ENCODE results near the gene FAM181A.

FAM181A gene

DNA sequence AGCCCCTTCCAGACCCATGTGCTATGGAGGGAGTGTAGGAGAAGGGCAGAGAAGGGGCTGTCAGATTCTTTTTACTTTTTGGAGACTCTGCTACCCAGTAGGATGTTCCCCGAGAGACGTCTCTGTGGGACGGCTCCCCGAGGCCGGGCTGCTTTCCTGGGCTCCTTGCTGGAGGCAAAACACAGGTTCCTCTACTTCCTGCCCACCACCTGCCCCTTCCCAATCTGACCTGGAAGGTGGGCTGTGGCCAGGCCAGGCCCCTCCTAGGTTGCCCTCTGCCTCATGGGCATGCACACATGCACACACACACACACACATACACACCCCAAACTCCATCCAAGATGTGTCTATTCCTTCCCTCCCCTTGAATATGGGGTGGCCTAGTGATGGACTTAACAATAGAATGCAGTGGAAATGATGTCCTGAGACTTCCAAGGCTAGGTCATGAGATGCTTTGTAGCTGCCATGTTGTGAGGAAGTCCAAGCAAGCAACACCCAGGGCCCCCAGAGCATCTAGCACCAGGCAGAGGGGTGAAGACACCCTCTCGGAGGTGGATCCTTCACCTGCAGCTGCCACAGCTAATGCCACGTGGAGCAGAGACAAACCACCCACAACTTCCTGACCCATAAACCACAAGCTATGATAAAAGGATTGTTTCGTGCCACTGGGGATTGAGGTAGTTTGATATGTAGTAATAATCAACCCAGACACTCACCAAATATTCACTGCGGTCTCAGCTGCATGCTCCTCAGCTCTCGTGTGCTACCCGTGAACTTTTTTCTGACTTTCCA, 50.8 kb downstream of the FAM181A start:
- Histone ChIP-seq H3K4me3 (ENCODE audit: low read depth in 1 of 2, low read length in 2 of 2) (no peak overlapping the region), H3K36me3 (ENCODE audit: insufficient read depth, low read length) (no peaks in the 10 kb centered on the region), H3K79me2 (ENCODE audit: insufficient read depth, low read length) (no peaks in the 10 kb centered on the region), H3K9me3 (ENCODE audit: insufficient read depth, low read length, severe bottlenecking) (peaks cover 14% of the 10 kb centered on the region), H3K4me1 (ENCODE audit: insufficient read depth, low read length) (peaks cover 4% of the 10 kb centered on the region; the same call in 1 of the 2 replicates), H3K27ac (ENCODE audit: low read length) (no peak overlapping the region), H3K9ac (ENCODE audit: low read depth, low read length) (no peak overlapping the region), H3K4me2 (ENCODE audit: insufficient read depth, low read length) (no peak overlapping the region), H2AFZ (ENCODE audit: low read depth, low read length) (no peak overlapping the region), H4K20me1 (ENCODE audit: insufficient read depth, low read length) (no peaks in the 10 kb centered on the region), H3K27me3 (ENCODE audit: insufficient read depth, low read length, poor library complexity) (peaks cover 14% of the 10 kb centered on the region)
- TF ChIP-seq, protein P1, sequence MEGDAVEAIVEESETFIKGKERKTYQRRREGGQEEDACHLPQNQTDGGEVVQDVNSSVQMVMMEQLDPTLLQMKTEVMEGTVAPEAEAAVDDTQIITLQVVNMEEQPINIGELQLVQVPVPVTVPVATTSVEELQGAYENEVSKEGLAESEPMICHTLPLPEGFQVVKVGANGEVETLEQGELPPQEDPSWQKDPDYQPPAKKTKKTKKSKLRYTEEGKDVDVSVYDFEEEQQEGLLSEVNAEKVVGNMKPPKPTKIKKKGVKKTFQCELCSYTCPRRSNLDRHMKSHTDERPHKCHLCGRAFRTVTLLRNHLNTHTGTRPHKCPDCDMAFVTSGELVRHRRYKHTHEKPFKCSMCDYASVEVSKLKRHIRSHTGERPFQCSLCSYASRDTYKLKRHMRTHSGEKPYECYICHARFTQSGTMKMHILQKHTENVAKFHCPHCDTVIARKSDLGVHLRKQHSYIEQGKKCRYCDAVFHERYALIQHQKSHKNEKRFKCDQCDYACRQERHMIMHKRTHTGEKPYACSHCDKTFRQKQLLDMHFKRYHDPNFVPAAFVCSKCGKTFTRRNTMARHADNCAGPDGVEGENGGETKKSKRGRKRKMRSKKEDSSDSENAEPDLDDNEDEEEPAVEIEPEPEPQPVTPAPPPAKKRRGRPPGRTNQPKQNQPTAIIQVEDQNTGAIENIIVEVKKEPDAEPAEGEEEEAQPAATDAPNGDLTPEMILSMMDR (IDR thresholded peaks at IDR 0.05; ENCODE audit: borderline replicate concordance, extremely low read depth, low read length, poor library complexity, severe bottlenecking) = no peak
- no peak for TF ChIP-seq EZH2 (IDR thresholded peaks at IDR 0.05; ENCODE audit: borderline replicate concordance, low read depth, low read length, severe bottlenecking)
- DNase-seq (peak; percentile 68), ATAC-seq (ENCODE audit: insufficient read depth, low read depth) (peak; percentile 93)

DNA sequence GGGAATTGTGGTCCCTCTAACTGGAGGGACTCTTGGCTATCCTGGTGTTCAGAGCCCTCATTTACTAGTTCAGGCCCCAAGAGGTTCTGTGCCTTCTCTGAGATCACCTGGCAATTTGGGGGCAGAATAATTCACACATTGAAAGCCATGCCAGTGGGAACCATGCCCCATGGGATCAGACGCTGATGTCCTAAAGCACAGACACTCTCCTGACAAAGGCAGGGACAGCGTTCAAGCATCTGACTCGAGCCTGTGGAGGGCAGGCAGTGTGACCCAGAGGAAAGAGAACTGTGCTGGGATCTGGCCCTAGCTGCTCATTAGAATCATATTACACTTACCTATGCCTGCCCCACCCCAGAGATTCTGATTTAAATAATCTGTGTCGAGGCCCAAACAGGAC, 51.6 kb downstream of the FAM181A start:
- ATAC-seq (ENCODE audit: insufficient read depth, low read depth) = 0 out of 3 replicates have a peak, but pooled peaks have one; percentile 8
- Histone ChIP-seq H3K79me2 (ENCODE audit: insufficient read depth, low read length) (no peaks in the 10 kb centered on the region), H3K4me1 (ENCODE audit: insufficient read depth, low read length) (peaks cover 4% of the 10 kb centered on the region; the same call in 1 of the 2 replicates), H3K36me3 (ENCODE audit: insufficient read depth, low read length) (no peaks in the 10 kb centered on the region), H3K27me3 (ENCODE audit: insufficient read depth, low read length, poor library complexity) (peaks cover 10% of the 10 kb centered on the region), H3K9ac (ENCODE audit: low read depth, low read length) (no peak overlapping the region), H2AFZ (ENCODE audit: low read depth, low read length) (no peak overlapping the region), H3K4me3 (ENCODE audit: low read depth in 1 of 2, low read length in 2 of 2) (no peak overlapping the region), H3K9me3 (ENCODE audit: insufficient read depth, low read length, severe bottlenecking) (peaks cover 14% of the 10 kb centered on the region), H4K20me1 (ENCODE audit: insufficient read depth, low read length) (0 out of 2 replicates have a peak, but pooled peaks cover 2% of the 10 kb centered on the region), H3K27ac (ENCODE audit: low read length) (no peak overlapping the region), H3K4me2 (ENCODE audit: insufficient read depth, low read length) (no peak overlapping the region)
- no peak for DNase-seq
- TF ChIP-seq, protein P1 (IDR thresholded peaks at IDR 0.05; ENCODE audit: borderline replicate concordance, extremely low read depth, low read length, poor library complexity, severe bottlenecking) = no peak
- no peak for TF ChIP-seq EZH2 (IDR thresholded peaks at IDR 0.05; ENCODE audit: borderline replicate concordance, low read depth, low read length, severe bottlenecking)

Measured in DND-41 (cell line).